GM11168 (cell line): ENCODE measurements around the gene NCKAP5.

ENCODE experiments used
- in situ Hi-C: fragments of 300-500 bp; cut with MboI; formaldehyde crosslinking; loops from one replicate; pipeline ENCODE4 v1.12.0; 2022; ENCODE audit warnings: low sequenced_read_pairs; ENCODE audit not compliant: unreplicated experiment

Gene NCKAP5

DNA sequence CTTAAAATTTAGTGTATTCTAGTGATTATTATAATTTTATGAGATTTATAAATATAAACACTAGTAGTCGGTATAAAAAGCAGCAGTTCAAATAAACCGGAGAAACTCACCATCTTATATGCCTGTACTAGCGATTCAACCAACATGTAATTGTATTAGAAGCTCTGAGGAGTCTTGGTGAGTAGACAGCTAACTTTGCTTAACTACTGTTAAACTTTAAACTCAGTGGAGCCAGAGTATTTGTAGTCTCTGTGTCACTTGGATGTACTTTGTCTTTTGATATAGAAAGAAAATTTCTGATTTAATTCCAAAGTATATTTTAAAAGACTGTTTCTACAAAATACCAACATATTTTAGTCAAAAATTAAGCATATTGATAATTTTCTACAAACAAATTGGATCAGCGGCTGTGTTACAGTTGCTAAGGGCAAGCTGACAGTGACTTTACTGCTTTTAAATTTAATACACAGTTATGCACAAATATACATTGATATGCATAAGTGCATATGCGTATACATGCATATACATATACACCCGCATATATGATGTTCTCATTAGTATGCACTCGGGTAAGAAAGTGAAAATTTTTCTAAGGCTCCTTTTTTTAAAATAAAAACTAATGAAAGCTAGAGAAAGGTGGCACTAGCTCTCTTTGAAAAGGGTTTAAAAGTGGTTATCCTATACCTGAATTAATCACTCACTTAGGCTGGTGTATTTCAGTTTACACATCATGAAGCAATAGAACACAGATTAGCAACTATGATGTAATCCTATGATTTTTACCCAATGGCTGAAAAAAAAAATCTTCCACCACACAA, 374.5 kb downstream of the NCKAP5 start:
- in situ Hi-C loops: no loop called here

DNA sequence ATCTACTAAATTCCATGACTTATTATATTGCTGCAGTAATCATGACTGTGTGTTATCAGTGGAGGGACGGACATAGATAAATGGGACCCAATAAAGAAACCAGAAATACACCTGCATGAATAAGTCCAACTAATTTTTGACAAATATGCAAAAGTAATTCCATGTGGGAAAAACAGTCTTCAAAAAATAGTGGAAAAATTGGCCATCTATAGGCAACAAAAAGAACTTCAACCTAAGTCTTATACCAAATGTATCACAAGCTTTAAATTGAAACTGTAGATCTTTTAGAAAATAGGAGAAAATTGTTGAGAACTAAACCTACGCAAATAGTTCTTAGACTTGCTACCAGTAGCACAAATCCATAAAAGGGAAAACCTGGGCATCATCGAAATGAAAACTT, 376.2 kb downstream of the NCKAP5 start:
- in situ Hi-C loops: no loop called here

DNA sequence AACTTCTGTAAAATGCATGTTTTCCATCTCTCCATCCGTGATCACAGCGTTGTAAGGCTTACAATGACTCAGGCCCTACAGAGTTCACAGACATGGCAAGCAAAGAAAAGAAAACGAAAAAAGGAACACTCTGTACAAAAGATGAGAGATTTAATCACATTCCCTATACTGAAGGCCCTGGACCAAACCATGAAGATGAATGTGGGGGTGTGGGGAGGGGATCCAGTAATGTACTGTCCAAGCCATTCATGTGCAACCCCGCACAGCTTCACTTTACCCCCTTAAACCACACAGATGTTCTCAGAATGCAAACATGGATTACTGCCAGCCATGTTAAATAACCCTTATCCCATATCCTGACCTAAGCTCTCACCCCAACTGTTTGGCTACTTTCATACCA, 391.1 kb downstream of the NCKAP5 start:
- in situ Hi-C loops: loop anchor here (10.0 kb wide), 1 partner anchor 632 kb away; no protein-coding TSS in a partner anchor

DNA sequence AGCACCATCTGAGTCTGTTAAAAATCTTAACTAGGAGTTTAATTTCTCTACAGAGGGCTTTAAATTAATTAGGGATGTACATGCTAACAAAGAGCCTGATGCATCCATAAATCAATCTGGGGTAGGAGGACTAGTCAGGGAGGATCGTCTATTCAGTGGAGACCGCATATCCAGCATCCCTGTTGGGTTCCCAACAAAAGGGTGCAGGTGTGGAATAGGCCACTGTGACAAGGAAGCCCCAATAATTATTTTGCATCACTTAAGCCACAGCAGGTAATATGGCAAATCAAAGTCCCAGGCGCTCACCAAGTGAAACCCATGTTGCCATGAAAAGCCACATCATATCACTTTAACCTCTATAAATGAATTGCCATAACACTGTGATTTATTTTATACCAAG, 392.3 kb downstream of the NCKAP5 start:
- in situ Hi-C loops: loop anchor here (10.0 kb wide), 1 partner anchor 631 kb away; no protein-coding TSS in a partner anchor

DNA sequence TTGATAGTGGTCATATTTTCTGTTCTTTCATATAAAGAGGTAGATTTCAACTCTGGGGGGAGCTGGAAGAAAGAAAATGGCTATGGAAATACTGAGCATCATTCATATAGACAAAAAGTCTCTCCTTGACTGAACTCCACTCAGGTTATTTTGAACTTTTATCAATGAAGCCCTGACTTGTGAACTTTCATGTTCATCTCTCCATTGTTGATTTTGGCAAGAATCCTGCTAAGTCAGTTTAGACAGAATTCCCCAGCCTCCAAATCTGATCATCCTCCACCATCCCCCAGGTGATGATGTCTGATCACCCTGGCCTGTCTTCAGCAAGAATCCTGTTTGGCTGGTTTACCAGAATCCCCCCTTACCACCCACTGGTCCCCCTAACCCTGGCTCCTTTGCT, 395.0 kb downstream of the NCKAP5 start:
- in situ Hi-C loops: loop anchor here (10.0 to 25.0 kb wide), 2 partner anchors 486 to 628 kb away; no protein-coding TSS in a partner anchor

DNA sequence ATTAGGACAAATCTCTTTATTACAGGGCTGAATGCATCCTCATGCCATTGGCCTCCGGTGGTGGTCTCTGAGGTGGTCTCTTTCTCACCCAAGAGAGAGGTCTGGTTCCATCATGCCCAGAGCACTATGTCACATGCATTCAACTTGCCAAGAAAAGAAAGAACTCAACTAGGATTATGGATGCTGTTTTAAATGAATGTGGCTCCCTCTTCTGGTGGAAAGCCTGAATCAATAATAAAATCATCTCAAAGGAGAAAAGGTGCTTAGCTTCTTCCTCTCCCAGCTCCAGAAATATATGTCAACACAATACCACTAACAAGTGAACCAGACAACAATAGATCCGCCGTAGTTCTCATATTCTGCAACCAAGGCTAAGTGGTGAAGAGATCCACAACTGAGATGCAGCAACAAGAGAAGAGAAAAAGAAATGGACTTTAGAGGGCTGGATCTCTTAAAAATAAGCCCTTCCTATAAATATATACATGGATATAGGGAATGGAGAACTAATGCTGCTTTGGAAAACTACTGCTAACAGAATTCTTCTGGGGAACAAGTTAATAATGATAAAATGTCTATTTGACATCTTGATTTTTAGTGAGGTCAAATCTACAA, 396.8 kb downstream of the NCKAP5 start:
- in situ Hi-C loops: loop anchor here (10.0 to 25.0 kb wide), 2 partner anchors 484 to 627 kb away; no protein-coding TSS in a partner anchor

DNA sequence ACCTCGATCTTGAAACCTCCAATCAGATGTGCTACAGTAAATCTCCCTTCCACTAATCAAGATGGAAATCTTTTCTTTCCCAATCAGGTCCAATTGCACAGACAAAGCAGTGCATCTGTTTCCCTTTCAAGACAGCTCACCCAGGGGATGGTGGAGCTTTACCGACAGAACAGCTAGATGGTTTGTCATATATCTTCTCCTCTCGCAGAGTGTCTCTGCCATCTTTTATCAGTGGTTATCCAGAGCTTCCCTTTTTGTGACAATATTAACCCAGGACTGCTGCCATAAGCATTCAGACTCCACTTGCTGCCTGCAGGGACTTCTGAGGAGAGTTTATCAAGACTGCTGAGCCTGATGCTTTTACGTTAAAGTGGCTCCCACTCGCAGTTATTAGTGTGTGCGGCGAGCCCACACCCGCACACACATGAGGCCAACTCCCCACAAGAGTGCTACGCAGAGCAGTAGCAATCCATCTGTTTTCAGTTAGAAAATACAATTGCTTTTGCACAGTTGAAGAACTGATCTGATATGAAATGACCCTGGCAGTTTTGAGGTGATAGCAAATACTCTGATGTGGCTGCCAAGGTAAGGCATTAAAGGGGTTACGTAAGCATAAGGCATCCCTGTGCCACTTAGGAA, 398.9 kb downstream of the NCKAP5 start:
- in situ Hi-C loops: loop anchor here (25.0 kb wide), 1 partner anchor 482 kb away; no protein-coding TSS in a partner anchor

DNA sequence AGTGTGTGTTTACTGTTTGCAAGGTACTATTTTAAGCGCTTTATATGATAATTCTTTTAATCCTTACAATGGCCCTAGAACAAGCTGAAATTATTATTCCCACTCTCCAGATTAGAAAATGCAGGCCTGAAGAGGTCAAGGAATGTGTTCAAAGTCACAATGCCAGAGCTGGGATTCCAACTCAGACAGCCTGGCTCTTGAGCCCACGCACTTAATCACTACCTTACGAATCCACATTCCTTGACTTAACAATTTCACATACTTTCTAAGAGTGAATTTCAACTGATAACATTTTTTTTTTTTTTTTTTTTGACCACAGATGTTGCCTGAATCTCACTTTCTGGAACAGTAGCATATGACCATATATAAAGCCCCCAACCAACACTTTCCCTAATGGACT, 400.3 kb downstream of the NCKAP5 start:
- in situ Hi-C loops: loop anchor here (25.0 kb wide), 1 partner anchor 481 kb away; no protein-coding TSS in a partner anchor

DNA sequence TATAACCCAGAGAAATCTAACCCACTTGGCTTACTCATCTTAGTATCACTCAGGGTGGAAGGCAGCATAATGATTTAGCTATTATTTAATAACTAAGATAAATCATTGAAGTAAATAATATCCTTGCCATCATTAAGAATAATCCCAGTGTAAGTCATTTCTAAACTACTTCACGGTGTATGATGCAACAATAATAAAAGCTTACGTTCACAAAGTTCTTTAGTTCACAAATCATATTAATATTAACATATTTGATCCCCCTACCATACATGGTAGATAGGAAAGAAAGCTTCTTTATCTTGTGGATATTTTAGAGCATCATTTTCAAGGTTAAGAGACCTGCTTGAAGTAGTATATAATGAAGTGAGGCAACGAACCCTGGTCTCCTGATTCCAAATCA, 401.0 kb downstream of the NCKAP5 start:
- in situ Hi-C loops: loop anchor here (25.0 kb wide), 1 partner anchor 480 kb away; no protein-coding TSS in a partner anchor

DNA sequence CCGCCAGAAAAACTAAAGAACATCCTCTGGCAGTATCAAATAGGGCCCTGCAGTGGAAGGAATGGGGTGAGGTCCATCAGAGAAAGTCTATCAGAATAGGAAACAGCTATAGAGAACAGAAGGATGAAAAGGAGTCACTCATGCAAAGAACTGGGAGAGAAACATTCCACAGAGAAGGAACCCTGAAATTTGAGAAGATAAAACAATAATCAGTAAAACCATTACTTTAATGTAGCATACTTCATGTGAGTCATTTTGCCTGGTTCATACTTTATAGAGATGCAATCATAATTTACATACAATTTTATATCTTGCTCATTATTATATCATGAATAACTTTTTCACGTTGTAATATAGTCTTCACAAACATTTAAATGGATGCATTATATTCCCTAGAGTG, 402.2 kb downstream of the NCKAP5 start:
- in situ Hi-C loops: loop anchor here (25.0 kb wide), 1 partner anchor 479 kb away; no protein-coding TSS in a partner anchor

DNA sequence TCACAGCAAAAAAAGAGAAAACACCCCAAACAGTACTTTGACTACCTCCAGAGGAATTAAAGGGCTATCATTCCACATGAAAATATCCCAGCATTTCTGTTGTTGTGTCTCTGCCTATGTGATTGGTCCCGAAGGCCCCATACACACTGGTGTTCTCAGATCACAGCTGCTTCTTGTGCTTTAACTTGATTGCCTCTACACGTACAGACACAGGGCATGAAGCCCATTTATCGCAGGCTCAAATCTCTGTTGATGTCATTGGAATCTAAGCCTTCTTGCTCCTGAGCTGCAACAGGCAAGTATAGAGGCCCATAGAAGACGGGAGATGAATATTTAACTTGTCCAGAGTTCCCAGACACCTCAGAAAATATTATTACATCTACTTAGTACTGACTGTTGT, 405.2 kb downstream of the NCKAP5 start:
- in situ Hi-C loops: loop anchor here (25.0 kb wide), 1 partner anchor 476 kb away; no protein-coding TSS in a partner anchor

DNA sequence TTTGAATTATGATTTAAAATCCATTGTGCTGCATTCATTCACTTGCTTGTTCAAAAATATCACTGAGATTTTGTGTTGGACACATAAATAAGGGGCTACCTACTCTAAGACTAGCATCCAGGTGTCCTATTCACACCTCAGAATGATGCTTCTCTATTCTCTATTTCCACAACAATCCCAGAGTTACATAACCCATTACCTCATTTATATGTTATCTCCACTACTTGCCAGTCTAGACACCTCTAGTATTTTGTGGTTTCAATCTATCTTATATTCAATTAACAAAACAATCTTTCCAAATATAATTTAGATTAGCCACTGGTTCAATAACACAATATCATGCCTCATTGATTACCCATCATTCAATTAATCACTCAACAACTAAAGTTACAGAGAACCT, 409.8 kb downstream of the NCKAP5 start:
- in situ Hi-C loops: loop anchor here (25.0 kb wide), 1 partner anchor 471 kb away; no protein-coding TSS in a partner anchor

DNA sequence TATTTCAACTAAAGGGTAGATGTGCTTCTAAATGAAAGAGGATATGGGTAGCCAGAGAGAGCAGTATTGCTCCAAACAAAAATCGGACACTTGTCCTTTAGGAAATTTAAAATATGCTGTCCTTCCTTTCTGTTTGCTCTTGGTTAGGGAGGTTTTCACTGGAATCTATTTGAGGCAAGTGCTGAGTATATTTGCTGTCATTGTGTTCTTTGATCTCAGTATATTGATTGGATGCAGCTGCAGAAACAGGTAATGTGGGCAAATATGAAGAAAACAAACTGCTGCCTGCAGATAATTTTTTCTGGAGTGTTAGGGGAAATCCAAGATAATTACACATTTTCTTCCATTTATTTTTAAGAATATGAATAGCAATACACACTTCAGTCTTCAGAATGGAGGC, 410.2 kb downstream of the NCKAP5 start:
- in situ Hi-C loops: loop anchor here (25.0 kb wide), 1 partner anchor 471 kb away; no protein-coding TSS in a partner anchor

DNA sequence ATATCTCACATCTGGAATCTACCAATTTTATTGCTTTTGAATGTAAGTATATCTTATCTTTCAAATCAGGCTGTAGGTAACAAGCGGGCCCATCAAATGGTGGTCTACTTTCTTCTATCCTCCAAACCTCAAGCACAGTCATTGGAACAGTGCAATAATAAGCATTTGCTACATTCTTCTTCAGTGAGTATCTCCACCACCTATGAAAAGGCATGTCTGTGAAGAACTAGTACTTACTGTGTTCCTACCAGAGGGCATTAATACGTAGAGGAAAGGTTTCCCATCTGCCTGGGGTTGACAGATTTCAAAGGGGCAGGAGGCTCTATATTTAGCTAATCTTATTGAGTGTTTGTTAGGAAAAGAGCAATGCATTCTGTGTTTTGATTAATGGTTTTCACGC, 411.1 kb downstream of the NCKAP5 start:
- in situ Hi-C loops: loop anchor here (25.0 kb wide), 1 partner anchor 470 kb away; no protein-coding TSS in a partner anchor

DNA sequence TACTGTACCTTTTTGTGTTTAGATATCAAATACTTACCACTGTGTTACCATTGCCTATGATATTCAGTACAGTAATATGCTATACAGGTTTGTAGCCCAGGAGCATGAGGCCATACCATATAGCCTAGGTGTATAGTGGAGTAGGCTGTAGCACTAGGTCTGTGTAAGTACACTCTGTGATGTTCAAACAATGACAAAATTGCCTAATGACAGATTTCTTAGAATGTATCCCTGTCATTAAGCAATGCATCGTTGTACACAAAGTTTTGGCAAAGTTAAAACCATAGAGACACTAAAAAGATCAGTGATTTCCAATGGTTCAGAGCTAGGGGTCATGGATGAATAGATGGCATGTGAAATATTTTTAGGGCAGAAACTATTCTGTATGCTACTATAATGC, 415.5 kb downstream of the NCKAP5 start:
- in situ Hi-C loops: loop anchor here (25.0 kb wide), 1 partner anchor 466 kb away; no protein-coding TSS in a partner anchor

DNA sequence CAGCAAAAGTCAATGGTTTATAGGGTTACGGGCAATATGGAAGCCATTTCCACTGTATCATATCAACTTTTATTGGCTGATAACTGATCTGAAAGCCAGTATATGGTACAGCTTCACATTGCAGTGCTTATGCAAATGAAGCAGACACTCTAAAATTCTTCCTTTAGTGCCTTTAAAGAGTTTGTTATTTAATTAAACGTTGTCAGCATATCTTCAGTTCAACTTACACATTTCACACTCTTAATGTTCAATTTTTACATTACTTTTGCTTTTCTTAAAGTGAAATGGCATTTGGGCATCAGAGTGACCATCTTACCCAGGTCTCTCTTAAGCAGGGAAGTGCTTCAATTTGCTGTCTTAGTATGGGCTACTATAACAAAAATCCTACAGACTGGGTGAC, 420.1 kb downstream of the NCKAP5 start:
- in situ Hi-C loops: no loop called here

DNA sequence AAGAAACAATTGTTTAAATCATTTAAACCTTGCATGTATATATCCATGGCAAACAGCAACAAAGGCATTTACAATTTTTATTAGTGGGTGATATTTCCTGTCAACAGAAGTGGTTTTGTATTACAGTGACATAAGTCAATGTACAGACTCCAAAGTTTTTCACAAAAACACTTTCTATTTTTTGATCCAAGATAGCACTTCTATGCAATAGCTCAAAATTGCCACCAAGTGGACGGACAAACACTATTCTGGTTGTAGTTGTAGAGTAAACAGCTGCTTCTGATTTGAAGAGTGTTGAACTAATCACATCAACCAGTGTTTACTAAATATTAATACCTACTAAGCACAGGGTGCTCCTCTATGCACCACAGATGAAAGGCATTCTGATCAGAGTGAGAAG, 421.4 kb downstream of the NCKAP5 start:
- in situ Hi-C loops: no loop called here

DNA sequence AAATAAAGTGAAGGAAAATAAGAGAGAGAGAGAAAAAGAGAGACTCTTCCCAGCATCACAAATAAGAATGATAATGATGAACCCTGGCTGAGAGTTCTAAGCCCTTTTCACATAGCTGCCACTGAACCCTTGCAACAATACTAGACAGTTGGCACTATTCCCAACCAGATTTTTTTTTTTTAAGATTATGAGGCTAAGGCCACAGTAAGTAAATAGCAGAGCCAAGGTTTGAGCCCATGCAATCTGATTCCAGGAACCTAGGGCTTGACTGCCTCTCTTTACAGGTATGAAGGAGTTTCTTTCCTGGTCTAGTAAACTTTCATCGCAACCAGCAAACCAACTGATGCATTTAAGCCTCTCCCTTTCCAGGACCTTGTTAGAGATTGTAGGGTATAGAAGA, 424.6 kb downstream of the NCKAP5 start:
- in situ Hi-C loops: no loop called here

DNA sequence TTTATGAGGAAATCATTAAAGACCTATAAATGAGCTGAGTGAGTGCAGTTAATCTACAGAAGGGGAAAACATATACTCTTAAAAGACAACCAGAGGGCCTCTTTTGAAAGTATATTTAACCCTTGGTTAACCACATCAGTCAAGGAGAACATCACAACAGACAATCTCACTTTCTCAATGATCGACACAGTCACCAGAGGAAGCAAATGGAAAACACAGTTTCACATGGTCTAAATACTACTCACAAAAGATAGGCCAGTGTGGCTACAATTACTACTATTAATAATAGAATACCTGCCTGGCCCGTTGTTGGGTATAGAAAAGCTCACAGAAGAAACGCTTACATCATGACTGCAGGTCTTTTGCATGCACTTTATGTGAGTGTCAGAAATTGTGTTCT, 426.2 kb downstream of the NCKAP5 start:
- in situ Hi-C loops: no loop called here

DNA sequence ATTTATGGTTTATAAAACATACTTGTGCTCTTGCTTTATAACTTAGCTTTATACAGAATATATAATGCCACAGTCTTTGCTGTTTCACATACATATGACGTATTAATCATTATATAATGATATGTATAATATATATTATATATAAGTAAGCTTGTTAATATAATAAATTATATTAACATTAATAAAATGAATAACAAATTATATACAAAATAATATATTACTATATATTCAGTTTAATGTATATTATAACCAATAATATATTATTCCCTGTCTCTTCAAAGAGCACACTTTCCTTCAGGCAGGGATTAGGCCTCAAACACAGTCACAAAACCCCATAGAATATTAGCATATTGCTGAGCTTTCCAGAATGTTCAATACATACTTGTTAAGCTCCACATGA, 427.6 kb downstream of the NCKAP5 start:
- in situ Hi-C loops: no loop called here
